Activated CD4-positive, alpha-beta T cell treated with anti-CD3 and anti-CD28 coated beads, Interleukin-2, amount 50 U/mL, for 24 hours (primary cell): ENCODE results near the gene GBP3.
"Not testable (repeated sequence)": the region's sequence is repeated elsewhere in the genome, so short reads cannot be mapped to it uniquely, and the experiment has no call there.

Source experiments
- DNase-seq, 2 donors: peaks; one replicate each; pipeline ENCODE4 v3.0.0-alpha.2; 2020; ENCODE audit warnings: low read depth in 1 of 2, low spot score in 1 of 2

GBP3 gene

GRCh38 chr1:88979749-88980116 lies 42.9 kb downstream of the GBP3 start:
- no peak for DNase-seq

DNA sequence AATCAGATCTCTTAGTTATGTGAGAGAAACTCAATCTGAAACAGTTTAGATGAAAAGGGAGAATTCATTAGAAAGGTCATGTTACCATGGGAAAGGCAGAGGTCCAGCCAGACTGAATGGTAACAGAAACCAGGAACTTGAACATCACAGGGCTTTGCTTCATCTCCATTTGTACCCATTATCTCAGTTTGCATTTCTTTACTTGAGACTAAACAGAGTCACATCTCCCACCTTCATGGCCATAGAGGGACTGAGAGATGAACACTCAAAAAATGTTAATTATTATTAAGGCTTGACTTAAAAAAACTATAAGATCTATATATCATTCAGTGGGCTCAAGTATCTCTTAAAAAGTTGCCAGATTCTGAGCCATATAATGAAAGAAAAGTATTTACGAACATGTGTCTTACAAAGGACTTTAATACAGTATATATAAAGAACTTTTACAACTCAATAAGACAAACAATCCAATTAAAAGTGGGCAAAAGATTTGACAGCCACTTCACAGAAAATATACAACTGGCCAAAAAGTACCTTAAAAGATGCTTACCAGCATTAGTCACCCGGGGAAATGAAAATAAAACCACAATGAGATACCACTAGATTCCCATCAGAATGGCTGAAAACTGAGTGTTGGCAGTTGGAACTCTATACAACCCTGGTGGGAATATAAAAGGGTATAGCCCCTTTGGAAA lies 43.5 kb downstream of the GBP3 start:
- DNase-seq: no peak

- DNase-seq: no peak
Measured at GRCh38 chr1:88976235-88976634, 46.4 kb downstream of the GBP3 start.

- not testable (repeated sequence) for DNase-seq
Measured at GRCh38 chr1:88974616-88975172, 48.0 kb downstream of the GBP3 start.

DNA sequence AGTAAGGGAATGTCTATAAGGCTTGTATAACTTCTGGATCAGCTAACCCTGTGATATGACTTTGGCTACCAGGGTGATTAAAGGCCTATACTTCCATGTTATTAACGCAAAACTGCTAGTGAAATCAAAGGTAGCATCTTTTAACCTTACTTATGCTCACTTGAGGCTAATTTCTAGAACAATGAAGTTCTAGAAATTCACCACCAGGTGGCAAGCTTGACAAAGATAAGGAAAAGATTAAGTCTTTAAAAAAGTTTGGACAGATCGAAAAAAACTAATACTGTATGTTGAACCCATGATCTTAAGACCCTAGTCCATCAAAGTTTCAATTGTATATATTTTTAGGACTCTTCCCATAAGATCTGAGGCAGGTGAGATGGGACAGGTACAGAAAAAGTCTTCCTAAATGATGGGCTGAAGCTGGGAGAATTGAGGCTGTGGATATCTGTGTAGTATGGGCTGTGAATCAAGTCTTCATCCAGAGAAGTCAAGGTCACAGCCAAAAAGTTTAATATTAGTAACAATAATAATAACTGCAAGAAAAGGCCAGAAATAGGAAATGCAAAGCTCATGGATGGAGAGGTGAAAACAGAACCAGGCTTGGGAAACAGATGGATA lies 49.0 kb downstream of the GBP3 start:
- no peak for DNase-seq

DNA sequence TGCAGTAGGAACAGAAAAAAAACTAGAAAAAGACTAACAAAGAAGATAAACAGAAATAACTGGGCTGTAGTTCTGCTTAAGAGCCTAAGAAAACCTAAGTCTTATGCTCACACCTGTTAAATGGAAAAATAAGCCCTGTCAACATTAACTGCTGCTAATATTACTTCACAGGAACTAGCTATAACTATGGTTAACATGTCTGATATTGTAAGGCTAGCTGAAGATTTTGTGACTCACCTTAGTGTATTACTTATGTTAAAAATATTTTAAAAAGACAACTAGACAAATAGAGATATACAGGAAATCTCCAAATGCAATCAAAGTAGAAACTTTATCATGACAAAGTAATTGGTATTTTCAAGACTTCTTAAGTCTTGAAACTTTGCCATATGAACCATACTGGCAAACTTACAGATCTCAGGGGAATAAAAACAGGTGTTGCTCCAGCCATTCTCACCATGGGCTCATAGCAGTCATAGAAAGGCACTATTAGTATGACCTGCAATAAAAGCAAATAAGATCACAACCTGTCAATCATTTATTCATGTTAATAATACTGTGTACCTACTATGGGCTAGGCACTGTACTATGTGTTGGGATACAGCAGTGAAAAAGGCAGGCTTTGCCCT lies 60.9 kb downstream of the GBP3 start:
- no peak for DNase-seq

DNA sequence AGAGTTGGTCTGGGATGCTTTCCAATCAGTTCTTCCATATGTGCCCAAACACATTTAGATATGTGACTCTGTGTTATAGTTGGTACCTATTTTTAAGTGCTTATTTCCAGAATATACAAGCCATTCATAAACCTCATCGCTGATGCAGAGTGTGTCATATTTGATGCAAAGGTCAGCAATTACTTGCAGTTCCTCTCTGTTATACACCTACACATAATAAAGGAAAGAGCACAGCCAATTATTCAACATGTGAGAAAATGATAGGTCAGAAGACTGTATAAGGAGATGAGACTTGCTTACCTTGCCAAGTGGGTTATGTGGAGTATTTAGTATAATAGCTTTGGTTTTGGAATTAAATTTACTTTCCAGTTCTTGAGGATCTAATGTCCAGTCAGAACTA lies 61.6 kb downstream of the GBP3 start:
- no peak for DNase-seq
